ENCODE measurements around the gene LMCD1. TPM values are rescaled to one million over a fixed set of nuclear protein-coding genes. Genes with fewer than 3 reads are reported as not detected.

Gene LMCD1
- total RNA-seq, 1 donor from 2014 or later = 9.5 TPM

- H3K9me3 Mint-ChIP-seq (ENCODE audit: unreplicated experiment) = no peaks in the 10 kb centered on the region
- no peak for TF ChIP-seq CTCF (IDR thresholded peaks at IDR 0.05; ENCODE audit: unreplicated experiment)
- no peak overlapping the region for H3K4me3 Mint-ChIP-seq (ENCODE audit: unreplicated experiment)
- H3K36me3 Mint-ChIP-seq (ENCODE audit: low read depth, unreplicated experiment) = no peaks in the 10 kb centered on the region
- H3K27ac Mint-ChIP-seq (ENCODE audit: unreplicated experiment) = no peak overlapping the region
- peaks cover 6% of the 10 kb centered on the region for H3K27me3 Mint-ChIP-seq (ENCODE audit: unreplicated experiment)
- H3K4me1 Mint-ChIP-seq (ENCODE audit: unreplicated experiment) = peaks cover 6% of the 10 kb centered on the region
- DNase-seq (ENCODE audit: low spot score) = no peak
Observed at GRCh38 chr3:8608791-8609467, 107.3 kb downstream of the LMCD1 start.

- Mint-ChIP-seq H3K4me3 (ENCODE audit: unreplicated experiment) (no peak overlapping the region), H3K4me1 (ENCODE audit: unreplicated experiment) (peaks cover 6% of the 10 kb centered on the region), H3K27me3 (ENCODE audit: unreplicated experiment) (peaks cover 6% of the 10 kb centered on the region), H3K27ac (ENCODE audit: unreplicated experiment) (no peak overlapping the region), H3K36me3 (ENCODE audit: low read depth, unreplicated experiment) (no peaks in the 10 kb centered on the region), H3K9me3 (ENCODE audit: unreplicated experiment) (no peaks in the 10 kb centered on the region)
- no peak for DNase-seq (ENCODE audit: low spot score)
- TF ChIP-seq CTCF (IDR thresholded peaks at IDR 0.05; ENCODE audit: unreplicated experiment) = no peak
Observed at GRCh38 chr3:8610951-8611350, 109.3 kb downstream of the LMCD1 start.

GRCh38 chr3:8617921-8618320, 116.3 kb downstream of the LMCD1 start:
- peaks cover 5% of the 10 kb centered on the region for H3K4me1 Mint-ChIP-seq (ENCODE audit: unreplicated experiment)
- DNase-seq (ENCODE audit: low spot score) = no peak
- peaks cover 4% of the 10 kb centered on the region for H3K27me3 Mint-ChIP-seq (ENCODE audit: unreplicated experiment)
- H3K4me3 Mint-ChIP-seq (ENCODE audit: unreplicated experiment) = no peak overlapping the region
- no peaks in the 10 kb centered on the region for H3K36me3 Mint-ChIP-seq (ENCODE audit: low read depth, unreplicated experiment)
- no peaks in the 10 kb centered on the region for H3K9me3 Mint-ChIP-seq (ENCODE audit: unreplicated experiment)
- no peak for TF ChIP-seq CTCF (IDR thresholded peaks at IDR 0.05; ENCODE audit: unreplicated experiment)
- H3K27ac Mint-ChIP-seq (ENCODE audit: unreplicated experiment) = no peak overlapping the region

GRCh38 chr3:8618950-8619349, 117.3 kb downstream of the LMCD1 start:
- Mint-ChIP-seq H3K27me3 (ENCODE audit: unreplicated experiment) (peaks cover 6% of the 10 kb centered on the region), H3K4me3 (ENCODE audit: unreplicated experiment) (no peak overlapping the region), H3K27ac (ENCODE audit: unreplicated experiment) (no peak overlapping the region), H3K9me3 (ENCODE audit: unreplicated experiment) (no peaks in the 10 kb centered on the region), H3K36me3 (ENCODE audit: low read depth, unreplicated experiment) (no peaks in the 10 kb centered on the region), H3K4me1 (ENCODE audit: unreplicated experiment) (peaks cover 12% of the 10 kb centered on the region)
- no peak for DNase-seq (ENCODE audit: low spot score)
- TF ChIP-seq CTCF (IDR thresholded peaks at IDR 0.05; ENCODE audit: unreplicated experiment) = no peak

- Mint-ChIP-seq H3K27ac (ENCODE audit: unreplicated experiment) (no peak overlapping the region), H3K9me3 (ENCODE audit: unreplicated experiment) (no peaks in the 10 kb centered on the region), H3K4me3 (ENCODE audit: unreplicated experiment) (no peak overlapping the region), H3K4me1 (ENCODE audit: unreplicated experiment) (peaks cover 12% of the 10 kb centered on the region), H3K36me3 (ENCODE audit: low read depth, unreplicated experiment) (no peaks in the 10 kb centered on the region), H3K27me3 (ENCODE audit: unreplicated experiment) (peaks cover 6% of the 10 kb centered on the region)
- no peak for DNase-seq (ENCODE audit: low spot score)
- no peak for TF ChIP-seq CTCF (IDR thresholded peaks at IDR 0.05; ENCODE audit: unreplicated experiment)
Observed at GRCh38 chr3:8619548-8619947, 117.9 kb downstream of the LMCD1 start.

Measured in endothelial cell (in vitro differentiated cells).